Body of pancreas (tissue), 4 donors: ENCODE data around the gene MBP. TPM values are rescaled to one million over a fixed set of nuclear protein-coding genes. Genes with fewer than 3 reads are reported as not detected.

Source experiments
- ATAC-seq: fragments of 150-250 bp; one replicate; pipeline ENCODE4 v1.9.1; 2016
- DNase-seq, 4 donors: peaks; one replicate each; pipeline ENCODE4 v3.0.0-alpha.2; 2019
- H3K27ac ChIP-seq, 4 donors: fragments of 200-600 bp; sonication (generic); 1 replicate in 3 of 4; 2 replicates in 1 of 4; pipeline versions ENCODE4 v1.5.1 to v1.6.1; 2016 to 2019; ENCODE audit warnings: mild to moderate bottlenecking in 1 of 4, mixed read lengths in 1 of 4, moderate library complexity in 1 of 4
- H3K27me3 ChIP-seq, 2 donors: fragments of 200-600 bp; sonication (generic); one replicate each; pipeline ENCODE4 v1.6.0; 2016; ENCODE audit warnings: mild to moderate bottlenecking in 1 of 2
- H3K36me3 ChIP-seq, 2 donors: fragments of 200-600 bp; sonication (generic); replicated peaks in 1 of 2; 2 replicates each; pipeline ENCODE4 v1.5.1; 2016; ENCODE audit warnings: low read depth in 2 of 2; ENCODE audit not compliant: insufficient read depth in 1 of 2
- H3K4me1 ChIP-seq: fragments of 200-600 bp; sonication (generic); one replicate; pipeline ENCODE4 v1.6.0; 2016
- H3K4me3 ChIP-seq, 2 donors: fragments of 200-600 bp; sonication (generic); 1 replicate in 1 of 2; 2 replicates in 1 of 2; pipeline ENCODE4 v1.5.1; 2016 to 2019
- H3K9me3 ChIP-seq, 3 donors: fragments of 200-600 bp; sonication (generic); 1 replicate in 2 of 3; 2 replicates in 1 of 3; pipeline ENCODE4 v1.5.1; 2016
- POLR2A ChIP-seq, 3 donors: fragments of 450-650 bp; IDR thresholded peaks; one replicate each; pipeline ENCODE4 v1.6.1; 2016; ENCODE audit warnings: antibody characterized with exemption in 3 of 3, mild to moderate bottlenecking in 2 of 3
- WGBS, 2 donors: methylation state at CpG; one replicate each; pipeline ENCODE4 v1.1.5; 2017; 5-methylcytosine and 5-hydroxymethylcytosine counted together
- intact Hi-C: fragments of 100-400 bp; cut with DNase I; formaldehyde crosslinking; loops from one replicate; pipeline ENCODE4 v1.15.1; 2023
- total RNA-seq, 2 donors: library from RNA; depleted of rRNA; stranded (reverse); fragments of >200 nt; gene quantifications; one replicate each; pipeline ENCODE4 v1.1.0, GENCODE V29; 2016
- TF ChIP-seq, protein P1 (sequence below), 7 experiments: fragments of 450-650 bp in 4 of 7; fragments of 200-600 bp in 3 of 7; sonication (generic) in 3 of 7; IDR thresholded peaks; one replicate each; pipeline ENCODE4 v1.5.1; 2016 to 2019; ENCODE audit warnings: antibody characterized with exemption in 7 of 7

The MBP gene
- total RNA-seq, 2 donors from 2014 or later, result 17.4 to 24.4 TPM

DNA sequence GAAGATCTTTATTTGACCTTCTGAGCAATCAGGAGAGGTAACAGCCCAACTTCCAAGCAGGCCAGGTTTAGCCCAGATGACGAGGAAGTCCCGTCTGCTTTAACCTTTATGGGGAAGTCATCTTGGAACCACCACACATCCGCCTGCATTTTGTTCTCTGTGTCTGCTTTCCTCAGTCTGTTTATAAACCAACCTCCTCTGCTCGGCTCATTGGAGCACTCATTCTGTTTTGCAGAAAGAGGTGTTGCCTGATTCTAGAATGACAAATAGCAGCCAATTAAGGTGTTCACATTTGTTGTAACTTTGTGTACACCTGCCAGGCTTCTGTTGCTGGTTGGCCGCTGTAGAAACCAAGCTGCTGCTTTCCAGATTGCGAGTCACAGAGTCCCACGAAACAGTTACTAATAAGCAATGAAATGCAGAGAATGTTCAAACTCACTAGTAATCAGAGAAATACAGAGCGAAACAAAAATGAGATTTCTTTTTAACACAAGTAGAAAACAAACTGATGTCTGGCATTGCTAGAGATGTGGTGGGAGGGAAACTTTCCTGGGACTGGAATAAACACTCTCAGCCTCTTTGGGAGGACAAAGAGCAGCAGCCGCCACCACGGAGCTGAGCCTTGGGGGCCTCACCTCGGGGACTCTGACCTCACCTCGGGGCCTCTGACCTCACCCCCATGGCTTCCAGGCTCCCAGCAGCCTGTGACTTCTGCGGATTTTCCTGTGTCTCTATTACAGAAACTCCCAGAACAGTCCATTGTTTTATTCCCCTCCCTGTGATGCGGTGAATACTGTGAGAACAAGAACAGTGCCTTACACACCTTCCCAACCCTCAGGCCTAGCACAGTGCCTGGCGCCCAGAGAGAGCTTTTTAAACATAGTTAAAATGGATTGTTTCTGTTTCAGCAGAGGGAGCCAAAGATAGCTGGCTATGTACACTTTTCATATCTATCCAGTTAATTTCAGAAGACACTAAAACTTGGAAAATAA is 64.0 kb downstream of the MBP start:
- TF ChIP-seq, protein P1, sequence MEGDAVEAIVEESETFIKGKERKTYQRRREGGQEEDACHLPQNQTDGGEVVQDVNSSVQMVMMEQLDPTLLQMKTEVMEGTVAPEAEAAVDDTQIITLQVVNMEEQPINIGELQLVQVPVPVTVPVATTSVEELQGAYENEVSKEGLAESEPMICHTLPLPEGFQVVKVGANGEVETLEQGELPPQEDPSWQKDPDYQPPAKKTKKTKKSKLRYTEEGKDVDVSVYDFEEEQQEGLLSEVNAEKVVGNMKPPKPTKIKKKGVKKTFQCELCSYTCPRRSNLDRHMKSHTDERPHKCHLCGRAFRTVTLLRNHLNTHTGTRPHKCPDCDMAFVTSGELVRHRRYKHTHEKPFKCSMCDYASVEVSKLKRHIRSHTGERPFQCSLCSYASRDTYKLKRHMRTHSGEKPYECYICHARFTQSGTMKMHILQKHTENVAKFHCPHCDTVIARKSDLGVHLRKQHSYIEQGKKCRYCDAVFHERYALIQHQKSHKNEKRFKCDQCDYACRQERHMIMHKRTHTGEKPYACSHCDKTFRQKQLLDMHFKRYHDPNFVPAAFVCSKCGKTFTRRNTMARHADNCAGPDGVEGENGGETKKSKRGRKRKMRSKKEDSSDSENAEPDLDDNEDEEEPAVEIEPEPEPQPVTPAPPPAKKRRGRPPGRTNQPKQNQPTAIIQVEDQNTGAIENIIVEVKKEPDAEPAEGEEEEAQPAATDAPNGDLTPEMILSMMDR (IDR thresholded peaks at IDR 0.05), result peak in 1 of 7 experiments; percentile 4
- TF ChIP-seq POLR2A (IDR thresholded peaks at IDR 0.05), result no peak
- Histone ChIP-seq H3K4me3 (no peak overlapping the region), H3K27ac (peak overlapping the region; percentile 25 to 71 (median 55)), H3K27me3 (no peaks in the 10 kb centered on the region), H3K4me1 (peaks cover 26% of the 10 kb centered on the region), H3K36me3 (no peaks in the 10 kb centered on the region), H3K9me3 (no peaks in the 10 kb centered on the region)
- ATAC-seq (peak; percentile 30), DNase-seq (peak in 2 of 4 donors; percentile 32 to 48)
- 53 to 64% methylated on average over 15 of the region's 15 CpGs for WGBS, 2 donors
- intact Hi-C loops, result no loop called here

- ATAC-seq (peak; percentile 51), DNase-seq (peak in 2 of 4 donors; percentile 35 to 71)
- H3K27ac ChIP-seq, result peak overlapping the region; percentile 25 to 71 (median 55)
- no peaks in the 10 kb centered on the region for H3K36me3 ChIP-seq
- no peak overlapping the region for H3K4me3 ChIP-seq
- intact Hi-C loops, result no loop called here
- H3K4me1 ChIP-seq, result peaks cover 26% of the 10 kb centered on the region
- WGBS, 2 donors, result 68 to 70% methylated on average over 14 of the region's 14 CpGs
- no peaks in the 10 kb centered on the region for H3K9me3 ChIP-seq
- TF ChIP-seq, protein P1 (IDR thresholded peaks at IDR 0.05), result no peak
- no peak for TF ChIP-seq POLR2A (IDR thresholded peaks at IDR 0.05)
- H3K27me3 ChIP-seq, result no peaks in the 10 kb centered on the region
Observed at GRCh38 chr18:77067291-77068061, 65.1 kb downstream of the MBP start.

DNA sequence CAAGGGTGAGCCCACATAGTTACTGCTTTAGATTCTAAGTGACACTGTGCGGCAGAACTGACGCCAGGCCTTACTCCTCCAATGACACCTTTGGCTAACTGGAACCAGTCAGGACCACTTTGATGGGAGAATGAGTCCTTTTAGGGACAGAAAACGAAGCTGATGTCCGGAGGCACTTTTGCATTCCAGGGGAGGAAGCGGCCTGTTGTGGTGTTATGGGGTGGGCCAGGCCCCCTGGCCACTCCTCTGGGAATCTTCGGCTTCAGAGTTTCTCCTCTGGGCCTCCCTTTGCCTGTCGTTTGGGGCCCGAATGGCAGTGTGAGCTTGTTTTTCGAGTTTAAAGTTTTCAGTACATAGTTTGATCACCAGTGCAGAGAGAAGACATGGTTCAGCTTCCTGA is 65.9 kb downstream of the MBP start:
- Histone ChIP-seq H3K27me3 (no peaks in the 10 kb centered on the region), H3K36me3 (no peaks in the 10 kb centered on the region), H3K4me3 (no peak overlapping the region), H3K9me3 (no peaks in the 10 kb centered on the region), H3K4me1 (peaks cover 26% of the 10 kb centered on the region), H3K27ac (peak overlapping the region in 2 of 4 donors; percentile 60 to 71)
- no peak for TF ChIP-seq POLR2A (IDR thresholded peaks at IDR 0.05)
- TF ChIP-seq, protein P1 (IDR thresholded peaks at IDR 0.05), result no peak
- 89 to 97% methylated on average over 9 of the region's 9 CpGs for WGBS, 2 donors
- intact Hi-C loops, result no loop called here
- ATAC-seq (no peak), DNase-seq (no peak)

DNA sequence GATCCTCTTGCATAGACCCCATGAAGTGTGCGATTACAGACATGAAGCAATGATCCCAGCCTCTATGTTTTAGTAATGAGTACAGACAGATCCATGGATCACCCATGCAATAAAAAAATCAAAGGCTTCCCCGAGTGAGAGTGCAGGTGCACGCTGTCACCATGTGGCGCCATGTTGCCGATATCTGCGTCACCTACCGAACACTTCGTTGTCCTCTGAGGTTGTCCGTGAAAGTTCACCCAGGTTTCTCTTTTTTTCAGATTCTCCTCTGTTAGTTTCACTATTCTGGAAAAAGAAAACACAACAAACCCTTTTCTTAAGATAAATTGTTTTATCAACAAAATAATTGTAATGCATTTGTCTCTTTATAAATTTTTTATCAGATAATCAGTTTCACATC is 66.5 kb downstream of the MBP start:
- no peak for ATAC-seq
- no peak for TF ChIP-seq POLR2A (IDR thresholded peaks at IDR 0.05)
- TF ChIP-seq, protein P1 (IDR thresholded peaks at IDR 0.05), result no peak
- Histone ChIP-seq H3K4me3 (no peak overlapping the region), H3K27ac (peak overlapping the region in 1 of 4 donors; percentile 71), H3K4me1 (peaks cover 21% of the 10 kb centered on the region), H3K9me3 (no peaks in the 10 kb centered on the region), H3K27me3 (no peaks in the 10 kb centered on the region), H3K36me3 (no peaks in the 10 kb centered on the region)
- WGBS, 2 donors, result 94 to 98% methylated on average over 9 of the region's 9 CpGs
- DNase-seq, result no peak
- intact Hi-C loops, result no loop called here
